K562 (cell line): Measurements from ENCODE around the gene ADK. TPM values are rescaled to one million over a fixed set of nuclear protein-coding genes. Genes with fewer than 3 reads are reported as not detected.
A peak's percentile ranks its signal among the peaks of the same experiment; 100 is the strongest.

Experiments
- AFF1 ChIP-seq, 2 experiments: fragments of 450-650 bp; IDR thresholded peaks; 2 replicates each; pipeline ENCODE4 v1.6.1; 2018; ENCODE audit warnings: mild to moderate bottlenecking in 2 of 2, low read depth in 1 of 2; ENCODE audit not compliant: partially characterized antibody in 2 of 2
- ATF1 ChIP-seq, 2 experiments: fragments of 450-650 bp in 1 of 2; IDR thresholded peaks; 2 replicates each; pipeline ENCODE4 v1.6.1; 2016; ENCODE audit warnings: missing compliant biosample characterization in 1 of 2, missing genetic modification characterization in 1 of 2
- BRD4 ChIP-seq: fragments of 200-600 bp; sonication (generic); IDR thresholded peaks from 2 replicates; pipeline ENCODE4 v1.6.1; 2017; ENCODE audit warnings: inconsistent platforms
- CBFA2T3 ChIP-seq: fragments of 450-650 bp; IDR thresholded peaks from 2 replicates; pipeline ENCODE4 v1.6.1; 2017
- CREB3 ChIP-seq: fragments of 450-650 bp; conservative IDR thresholded peaks from 2 replicates; pipeline ENCODE4 v1.6.1; 2016; ENCODE audit warnings: missing genetic modification characterization, low read depth, mild to moderate bottlenecking, missing compliant biosample characterization, moderate library complexity
- CREBBP ChIP-seq: IDR thresholded peaks from one replicate; pipeline ENCODE4 v1.6.1; 2012; ENCODE audit warnings: low read depth, mild to moderate bottlenecking, control low read depth, inconsistent platforms, low read length
- DDX20 ChIP-seq: fragments of 450-650 bp; IDR thresholded peaks from 2 replicates; pipeline ENCODE4 v1.6.1; 2016; ENCODE audit warnings: missing genetic modification characterization, low read depth, mild to moderate bottlenecking, missing compliant biosample characterization, moderate library complexity
- ELF1 ChIP-seq: fragments of 200-800 bp; sonication (Bioruptor generic); IDR thresholded peaks from 2 replicates; pipeline ENCODE4 v1.6.1; 2016; ENCODE audit warnings: missing genetic modification characterization, missing compliant biosample characterization
- ETV6 ChIP-seq, 3 experiments: fragments of 150-350 bp in 1 of 3; sonication (generic) in 1 of 3; formaldehyde crosslinking in 1 of 3; IDR thresholded peaks; 2 replicates each; pipeline versions ENCODE4 v1.6.1 to v1.8.0; 2014 to 2022; ENCODE audit warnings: borderline replicate concordance in 2 of 3, low read depth in 2 of 3, antibody characterized with exemption in 1 of 3, low read length in 1 of 3, mild to moderate bottlenecking in 1 of 3, missing genetic modification reagents in 1 of 3
- IRF9 ChIP-seq: fragments of 450-650 bp; IDR thresholded peaks from 2 replicates; pipeline ENCODE4 v1.6.1; 2016; ENCODE audit warnings: missing biosample characterization, missing genetic modification characterization
- MAFK ChIP-seq: IDR thresholded peaks from 2 replicates; pipeline ENCODE4 v1.6.1; 2011; ENCODE audit warnings: low read length, improper control_type of control experiment
- MED1 ChIP-seq: sonication (generic); formaldehyde crosslinking; IDR thresholded peaks from 2 replicates; pipeline ENCODE4 v1.8.1; 2023; ENCODE audit warnings: missing genetic modification reagents, borderline replicate concordance
- NFE2L1 ChIP-seq: fragments of 450-650 bp; IDR thresholded peaks from 2 replicates; pipeline ENCODE4 v1.6.1; 2016; ENCODE audit warnings: missing genetic modification characterization, low read depth, mild to moderate bottlenecking, missing compliant biosample characterization, moderate library complexity, borderline replicate concordance
- OTX1 ChIP-seq: fragments of 450-650 bp; formaldehyde crosslinking; IDR thresholded peaks from 2 replicates; pipeline ENCODE4 v1.4.0; 2022; ENCODE audit warnings: mild to moderate bottlenecking
- PHF8 ChIP-seq: fragments of 200-600 bp; sonication (generic); IDR thresholded peaks from 2 replicates; pipeline ENCODE4 v1.6.1; 2012; ENCODE audit warnings: mixed run types, mild to moderate bottlenecking, inconsistent platforms, low read length, moderate library complexity, borderline replicate concordance
- TEAD4 ChIP-seq, 2 experiments: sonication (generic) in 1 of 2; formaldehyde crosslinking in 1 of 2; IDR thresholded peaks; 2 replicates each; pipeline versions ENCODE4 v1.6.1 to v1.8.0; 2012 to 2022; ENCODE audit warnings: borderline replicate concordance in 1 of 2, inconsistent platforms in 1 of 2, low read length in 1 of 2, mild to moderate bottlenecking in 1 of 2, missing genetic modification reagents in 1 of 2
- ZFP30 ChIP-seq: fragments of 250-450 bp; sonication (Bioruptor Pico); IDR thresholded peaks from 2 replicates; pipeline ENCODE4 v1.8.0; 2022; ENCODE audit warnings: moderate library complexity, mild to moderate bottlenecking, inconsistent platforms, borderline replicate concordance
- ZNF134 ChIP-seq: fragments of 250-450 bp; sonication (Bioruptor Pico); conservative IDR thresholded peaks from 2 replicates; pipeline ENCODE4 v1.4.0; 2020
- ZNF324 ChIP-seq: fragments of 250-450 bp; sonication (Bioruptor Pico); IDR thresholded peaks from 2 replicates; pipeline ENCODE4 v1.4.0; 2020; ENCODE audit warnings: mild to moderate bottlenecking
- ZNF699 ChIP-seq: fragments of 250-450 bp; sonication (Bioruptor Pico); IDR thresholded peaks from 2 replicates; pipeline ENCODE4 v1.8.0; 2021; ENCODE audit warnings: mild to moderate bottlenecking, moderate library complexity; ENCODE audit not compliant: insufficient replicate concordance
- ZNF717 ChIP-seq: fragments of 250-450 bp; sonication (Bioruptor Pico); IDR thresholded peaks from 2 replicates; pipeline ENCODE4 v1.5.0; 2021
- polyA plus RNA-seq, 8 experiments: library from polyadenylated mRNA; depleted of rRNA in 4 of 8; stranded (reverse) in 5 of 8; unstranded in 3 of 8; fragments of >200 nt; fragmentation: Nextera tagmentation in 2 of 8; fragmentation: Illumina TruSeq in 1 of 8; extraction: Ambion mirVana in 2 of 8; extraction: Trizol in 1 of 8; gene quantifications; 2 replicates each; pipeline versions ENCODE4 v1.2.1 to v1.2.3, GENCODE V29; 2011 to 2014; ENCODE audit warnings: inconsistent platforms in 1 of 8, missing spikeins in 1 of 8
- total RNA-seq, 7 experiments: library from RNA; depleted of rRNA in 6 of 7; stranded (reverse); fragments of >200 nt in 6 of 7; fragmentation: Illumina TruSeq in 2 of 7; extraction: Trizol in 2 of 7; gene quantifications; 2 replicates each; pipeline versions ENCODE4 v1.2.1 to v1.2.3, GENCODE V29; 2011 to 2021; ENCODE audit warnings: low replicate concordance in 1 of 7

Gene ADK
- total and polyA plus RNA-seq, 9 of the 15 experiments (the other 6 are each of a cell fraction or from before 2014, with no cell fraction given): 54.2 to 97.8 (median 73.6) TPM

- TF ChIP-seq IRF9 (tag): peak; percentile 96
- no peak for TF ChIP-seq MAFK
- TF ChIP-seq BRD4: no peak
- peak; percentile 95 for TF ChIP-seq DDX20 (tag)
- no peak for TF ChIP-seq TEAD4 (IDR thresholded peaks at IDR 0.05; ENCODE audit: low read length)
- no peak for TF ChIP-seq TEAD4 (CRISPR knock-in tag; IDR thresholded peaks at IDR 0.05; ENCODE audit: borderline replicate concordance)
- no peak for TF ChIP-seq AFF1 (IDR thresholded peaks at IDR 0.05; ENCODE audit: low read depth in 1 of 2, partially characterized antibody in 2 of 2)
- no peak for TF ChIP-seq ATF1 (CRISPR knock-in tag; IDR thresholded peaks at IDR 0.05)
- TF ChIP-seq ATF1 (tag; IDR thresholded peaks at IDR 0.05): peak; percentile 75
- no peak for TF ChIP-seq MED1
- no peak for TF ChIP-seq PHF8
- TF ChIP-seq CBFA2T3: no peak
- peak; percentile 73 for TF ChIP-seq NFE2L1 (tag)
- TF ChIP-seq ELF1: no peak
- TF ChIP-seq ZNF324 (CRISPR knock-in tag): peak; percentile 59; the same call in 1 of the 2 replicates
- TF ChIP-seq ZNF717: no peak
- peak; percentile 98 for TF ChIP-seq CREB3
- TF ChIP-seq ETV6 (IDR thresholded peaks at IDR 0.05; ENCODE audit: borderline replicate concordance in 1 of 2, low read depth in 2 of 2, low read length in 1 of 2): no peak
- no peak for TF ChIP-seq ETV6 (CRISPR knock-in tag; IDR thresholded peaks at IDR 0.05; ENCODE audit: borderline replicate concordance)
- TF ChIP-seq ZNF699: no peak
- TF ChIP-seq OTX1 (CRISPR knock-in tag): peak; percentile 37; the same call in 1 of the 2 replicates
- TF ChIP-seq ZNF134 (CRISPR knock-in tag): peak; percentile 77
- no peak for TF ChIP-seq CREBBP
- TF ChIP-seq ZFP30: no peak
These were observed 28.2 kb downstream of the ADK start (continued) for GRCh38 chr10:74179111-74179710.
